GM21367 (cell line): ENCODE measurements around the gene NDUFAF3.

Experiments
- ATAC-seq: cut with Tn5 transposase; IDR thresholded peaks from one replicate; pipeline ENCODE4 v1.9.1; 2021; ENCODE audit not compliant: unreplicated experiment

The NDUFAF3 gene, protein sequence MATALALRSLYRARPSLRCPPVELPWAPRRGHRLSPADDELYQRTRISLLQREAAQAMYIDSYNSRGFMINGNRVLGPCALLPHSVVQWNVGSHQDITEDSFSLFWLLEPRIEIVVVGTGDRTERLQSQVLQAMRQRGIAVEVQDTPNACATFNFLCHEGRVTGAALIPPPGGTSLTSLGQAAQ

DNA sequence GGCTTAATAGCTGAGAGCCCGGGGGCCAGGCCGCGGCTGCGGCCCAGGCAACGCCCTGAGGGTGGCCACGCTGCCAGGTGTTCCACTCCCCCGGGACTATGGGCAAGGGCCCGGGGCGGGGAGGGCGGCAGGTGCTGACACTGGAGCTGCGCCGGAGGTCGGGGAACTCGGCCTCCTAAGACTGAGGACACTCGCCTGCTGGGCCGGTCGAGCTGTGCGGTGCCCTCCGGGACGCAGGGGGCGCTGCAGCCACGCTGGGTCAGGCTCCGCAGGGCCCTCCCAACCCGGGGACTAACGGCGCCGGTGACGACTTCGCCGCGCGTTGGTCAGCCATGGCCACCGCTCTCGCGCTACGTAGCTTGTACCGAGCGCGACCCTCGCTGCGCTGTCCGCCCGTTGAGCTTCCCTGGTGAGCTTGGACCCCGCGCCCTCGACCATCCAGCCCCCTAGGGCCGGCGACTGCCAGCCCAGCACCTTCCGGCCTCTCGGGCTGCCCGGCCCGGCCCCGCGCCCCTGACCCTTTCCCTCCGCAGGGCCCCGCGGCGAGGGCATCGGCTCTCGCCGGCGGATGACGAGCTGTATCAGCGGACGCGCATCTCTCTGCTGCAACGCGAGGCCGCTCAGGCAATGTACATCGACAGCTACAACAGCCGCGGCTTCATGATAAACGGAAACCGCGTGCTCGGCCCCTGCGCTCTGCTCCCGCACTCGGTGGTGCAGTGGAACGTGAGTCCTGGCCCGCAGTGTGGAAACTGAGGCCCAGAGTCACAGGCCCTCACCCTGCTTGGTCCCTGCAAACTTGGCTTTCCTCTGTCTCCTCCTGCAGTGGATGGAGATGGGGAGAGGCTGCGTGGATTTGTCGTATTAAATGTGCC is at the start of gene NDUFAF3:
NDUFAF3 (plus strand) TSS at position 309 of the 875 bp plus-strand sequence; CDS start at position 333, 24 bp downstream.
- peak; percentile 42 for ATAC-seq

DNA sequence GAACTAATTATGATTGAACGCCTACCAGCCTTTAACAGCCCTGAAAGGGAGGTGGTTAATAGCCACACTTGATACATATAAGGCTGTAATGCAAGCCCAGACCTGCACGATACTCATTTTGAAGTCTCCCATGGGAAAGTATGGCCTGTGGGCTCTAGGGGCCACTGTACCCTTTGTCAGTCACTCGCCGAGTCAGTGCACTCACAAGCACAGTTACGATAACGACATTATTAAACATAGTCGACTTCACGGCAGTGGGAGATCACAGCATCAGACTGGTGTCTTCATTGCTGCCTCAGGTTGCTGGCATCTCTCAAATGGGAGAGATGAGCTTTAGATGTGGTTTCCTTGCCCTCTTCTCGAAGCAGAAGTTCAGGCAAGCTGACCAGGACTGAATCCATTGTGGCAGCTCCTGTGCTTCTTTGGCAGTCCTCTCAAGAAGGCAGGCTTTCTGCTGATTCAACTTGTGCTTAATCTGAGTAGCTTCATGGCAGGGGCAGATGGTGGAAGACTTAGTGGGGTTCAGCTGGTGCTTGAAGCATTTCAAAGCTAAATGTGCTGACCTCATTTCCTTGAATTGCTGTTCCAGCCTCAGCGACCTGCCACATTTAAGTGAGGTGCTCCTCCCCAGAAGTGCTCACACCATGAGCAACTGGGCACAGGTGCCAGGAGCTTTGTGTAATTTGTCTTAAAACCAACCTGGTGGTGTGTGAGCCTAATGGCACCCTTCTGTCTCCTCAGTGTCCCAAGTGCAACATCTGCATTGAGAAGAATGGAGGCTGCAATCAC is 47.7 kb upstream of the NDUFAF3 start:
- ATAC-seq = no peak

DNA sequence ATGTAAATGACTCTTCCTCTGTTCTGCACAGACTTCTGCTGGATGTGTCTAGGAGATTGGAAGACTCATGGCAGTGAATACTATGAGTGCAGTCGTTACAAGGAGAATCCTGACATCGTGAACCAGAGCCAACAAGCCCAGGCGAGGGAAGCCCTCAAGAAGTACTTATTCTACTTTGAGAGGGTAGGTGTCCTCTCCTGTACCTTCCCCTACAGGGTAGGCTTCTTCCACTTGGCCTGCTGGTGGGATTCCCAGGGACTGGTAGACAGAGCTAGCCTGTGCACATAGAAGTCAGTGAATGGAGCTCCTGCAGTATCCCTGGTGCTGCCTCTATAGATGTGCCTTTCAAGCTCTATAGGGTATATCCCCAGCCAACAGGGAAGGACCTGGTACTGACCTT is 42.5 kb upstream of the NDUFAF3 start:
- no peak for ATAC-seq

DNA sequence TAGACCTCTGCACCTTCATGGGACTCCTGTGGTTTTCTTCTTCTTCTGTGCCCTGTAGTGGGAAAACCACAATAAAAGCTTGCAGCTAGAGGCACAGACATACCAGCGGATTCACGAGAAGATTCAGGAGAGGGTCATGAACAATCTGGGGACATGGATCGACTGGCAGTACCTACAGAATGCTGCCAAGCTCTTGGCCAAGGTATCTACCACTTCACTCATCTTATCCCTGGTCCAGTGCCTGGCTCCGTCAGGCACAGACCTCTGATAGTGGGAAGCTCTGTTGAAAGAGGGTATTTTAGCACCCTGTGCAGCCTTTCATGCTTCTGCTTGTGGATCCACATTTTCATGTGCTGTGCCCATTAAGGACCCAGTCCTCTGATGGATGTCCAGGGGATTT is 41.6 kb upstream of the NDUFAF3 start:
- no peak for ATAC-seq

DNA sequence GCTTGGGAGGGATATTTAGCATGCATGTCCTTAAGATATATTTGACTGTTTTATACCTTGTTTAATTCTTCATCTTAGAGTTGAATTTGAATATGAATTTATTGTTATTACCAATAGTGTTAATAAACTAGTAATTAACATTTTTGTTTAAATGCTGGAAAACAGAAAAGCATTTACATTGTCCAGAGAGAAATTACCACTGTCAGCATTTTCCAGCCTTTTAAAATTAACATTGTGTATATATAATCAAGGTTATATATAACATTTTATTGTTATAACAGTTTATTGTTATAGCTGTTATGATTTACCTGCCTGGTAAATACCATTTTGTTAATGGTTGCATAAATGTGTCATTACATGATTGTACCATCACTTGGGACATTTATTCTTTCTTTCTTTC is 39.9 kb upstream of the NDUFAF3 start:
- no peak for ATAC-seq

DNA sequence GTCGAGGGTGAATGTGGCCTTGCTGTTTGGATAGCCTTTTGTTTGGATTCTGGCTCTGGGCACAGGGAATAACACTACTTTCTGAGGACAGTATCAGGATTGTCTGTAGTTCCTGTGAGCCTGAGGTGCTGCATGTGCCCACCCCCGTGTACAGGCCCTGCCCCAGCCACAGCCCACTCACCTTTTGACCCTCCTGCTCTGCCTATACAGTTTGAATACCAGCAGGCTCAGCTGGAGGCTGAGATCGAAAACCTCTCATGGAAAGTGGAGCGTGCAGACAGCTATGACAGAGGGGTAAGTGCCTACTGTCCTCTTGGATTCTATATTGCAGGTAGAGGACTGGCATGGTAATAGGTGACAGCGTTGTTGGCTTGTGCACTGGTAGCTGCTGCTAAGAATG is 39.2 kb upstream of the NDUFAF3 start:
- no peak for ATAC-seq

DNA sequence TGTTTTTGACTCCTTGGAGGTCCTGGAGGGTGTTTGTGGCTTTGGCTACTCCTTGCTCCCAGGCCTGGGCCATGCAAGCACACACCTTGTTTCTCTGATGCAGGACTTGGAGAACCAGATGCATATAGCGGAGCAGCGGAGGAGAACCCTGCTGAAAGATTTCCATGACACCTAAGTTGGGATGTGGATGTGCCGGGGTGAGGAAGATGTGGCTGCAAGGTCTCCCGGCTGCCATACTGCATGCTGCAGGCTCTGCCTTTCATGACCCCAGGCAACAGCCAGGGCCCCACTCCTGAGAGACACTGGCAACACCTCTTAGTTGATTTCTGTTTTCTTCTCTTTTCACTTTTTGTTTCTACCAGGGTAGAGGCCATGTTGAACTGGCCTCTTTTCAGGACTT is 38.8 kb upstream of the NDUFAF3 start:
- no peak for ATAC-seq

DNA sequence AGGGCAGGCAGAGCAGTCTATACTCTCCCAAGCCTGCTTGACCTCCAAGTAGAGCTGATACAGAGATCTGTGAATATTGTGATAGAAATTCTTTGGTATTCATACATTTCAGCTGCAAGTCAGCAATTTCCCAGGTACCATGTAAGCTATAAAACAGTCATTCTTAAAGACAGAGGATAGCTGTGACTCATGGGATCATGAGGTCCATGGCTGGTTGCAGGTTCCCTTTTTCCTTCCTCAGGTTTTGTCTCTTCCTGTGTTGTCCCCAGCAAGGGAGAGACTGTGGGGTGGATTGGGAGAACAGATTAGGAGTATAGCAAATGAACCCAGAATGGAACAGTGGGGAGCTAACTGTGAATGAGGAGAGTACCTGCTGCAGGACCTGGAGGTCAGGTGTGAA is 37.3 kb upstream of the NDUFAF3 start:
- no peak for ATAC-seq

DNA sequence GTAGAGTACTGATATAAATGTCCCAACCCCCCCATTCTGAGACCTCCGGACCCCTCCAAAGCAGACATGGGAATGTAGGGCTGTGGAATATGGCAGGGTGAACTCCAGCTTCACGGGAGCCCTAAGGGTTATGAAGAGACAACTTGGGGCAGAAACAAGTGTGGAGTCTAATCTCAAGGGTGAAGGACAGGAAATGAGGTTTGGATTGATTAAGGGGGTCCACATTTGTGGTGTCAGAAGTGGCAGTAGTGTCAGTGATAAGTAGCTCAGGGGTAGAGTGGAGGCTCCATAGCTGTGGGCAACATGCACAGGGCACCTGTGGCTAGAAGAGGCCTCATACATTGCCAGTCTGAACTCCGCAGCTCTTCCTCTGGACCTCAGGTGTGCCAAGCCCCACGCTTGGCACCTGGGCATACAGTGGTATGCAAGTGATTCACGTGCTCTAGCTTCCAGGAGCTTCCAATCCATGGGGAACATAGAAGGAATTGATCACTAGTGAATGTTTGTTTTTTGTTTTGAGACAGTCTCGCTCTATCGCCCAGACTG is 36.0 kb upstream of the NDUFAF3 start:
- no peak for ATAC-seq

DNA sequence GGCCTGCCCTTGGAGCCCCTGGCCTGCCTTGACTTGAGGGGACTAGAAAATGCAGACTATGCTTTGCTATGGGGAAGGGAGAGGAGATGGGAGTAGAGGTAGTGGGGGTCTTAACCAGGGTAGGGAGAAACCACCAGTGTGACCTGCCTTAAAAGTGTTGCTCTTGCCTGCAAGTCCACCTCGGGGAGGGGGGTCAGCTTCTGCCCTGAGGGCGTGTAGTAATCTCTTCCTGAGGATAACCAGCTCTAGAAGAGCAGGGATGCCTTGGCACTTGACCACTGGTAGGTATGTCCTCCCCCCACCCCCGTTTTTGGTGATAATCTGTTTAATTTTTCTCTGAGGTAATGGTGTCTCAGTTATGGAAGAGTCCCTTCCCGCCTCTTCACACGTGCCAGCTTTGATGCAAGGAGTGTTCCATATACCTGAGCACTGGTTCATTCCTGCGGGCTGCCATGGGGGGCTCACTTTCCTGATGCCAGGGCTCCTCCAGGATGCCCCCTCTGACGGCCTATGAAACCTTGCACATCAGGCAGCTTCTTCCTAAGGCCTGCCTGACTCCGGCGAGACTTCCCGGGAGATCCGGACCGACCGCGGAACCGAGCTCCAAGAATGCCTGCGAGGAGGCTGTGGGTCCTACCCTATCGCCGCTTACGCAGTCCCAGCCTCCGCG is 32.7 kb upstream of the NDUFAF3 start:
- ATAC-seq = no peak

DNA sequence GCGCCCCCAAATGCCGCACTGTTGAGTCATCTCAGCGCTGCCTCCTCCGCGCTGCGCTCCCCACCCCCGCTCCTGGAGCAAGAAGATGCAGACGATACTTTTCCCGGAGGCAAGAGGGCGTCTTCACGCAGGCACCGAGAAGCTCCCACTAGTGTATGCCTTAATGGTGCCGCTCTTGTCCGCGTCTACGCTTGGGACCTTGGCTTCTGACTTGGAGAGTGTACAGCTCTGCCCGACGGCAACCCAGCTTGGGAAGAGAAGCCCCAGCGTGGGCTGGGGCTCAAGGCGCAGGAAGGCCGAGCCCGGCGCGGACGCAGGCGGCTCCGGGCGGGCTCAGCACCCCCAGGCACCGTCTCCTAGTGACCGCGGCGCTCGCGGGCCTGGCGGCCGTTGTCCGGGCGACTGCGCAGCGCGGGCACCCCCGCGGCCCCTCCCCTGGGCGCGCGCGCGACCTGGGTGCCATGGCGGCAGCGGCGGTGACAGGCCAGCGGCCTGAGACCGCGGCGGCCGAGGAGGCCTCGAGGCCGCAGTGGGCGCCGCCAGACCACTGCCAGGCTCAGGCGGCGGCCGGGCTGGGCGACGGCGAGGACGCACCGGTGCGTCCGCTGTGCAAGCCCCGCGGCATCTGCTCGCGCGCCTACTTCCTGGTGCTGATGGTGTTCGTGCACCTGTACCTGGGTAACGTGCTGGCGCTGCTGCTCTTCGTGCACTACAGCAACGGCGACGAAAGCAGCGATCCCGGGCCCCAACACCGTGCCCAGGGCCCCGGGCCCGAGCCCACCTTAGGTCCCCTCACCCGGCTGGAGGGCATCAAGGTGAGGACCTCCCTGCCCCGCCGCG is 31.9 kb upstream of the NDUFAF3 start, which contains the start of gene P4HTM:
P4HTM (plus strand) TSS at position 446 of the 840 bp plus-strand sequence; CDS start at position 462, 16 bp downstream.
- peak; percentile 61 for ATAC-seq

DNA sequence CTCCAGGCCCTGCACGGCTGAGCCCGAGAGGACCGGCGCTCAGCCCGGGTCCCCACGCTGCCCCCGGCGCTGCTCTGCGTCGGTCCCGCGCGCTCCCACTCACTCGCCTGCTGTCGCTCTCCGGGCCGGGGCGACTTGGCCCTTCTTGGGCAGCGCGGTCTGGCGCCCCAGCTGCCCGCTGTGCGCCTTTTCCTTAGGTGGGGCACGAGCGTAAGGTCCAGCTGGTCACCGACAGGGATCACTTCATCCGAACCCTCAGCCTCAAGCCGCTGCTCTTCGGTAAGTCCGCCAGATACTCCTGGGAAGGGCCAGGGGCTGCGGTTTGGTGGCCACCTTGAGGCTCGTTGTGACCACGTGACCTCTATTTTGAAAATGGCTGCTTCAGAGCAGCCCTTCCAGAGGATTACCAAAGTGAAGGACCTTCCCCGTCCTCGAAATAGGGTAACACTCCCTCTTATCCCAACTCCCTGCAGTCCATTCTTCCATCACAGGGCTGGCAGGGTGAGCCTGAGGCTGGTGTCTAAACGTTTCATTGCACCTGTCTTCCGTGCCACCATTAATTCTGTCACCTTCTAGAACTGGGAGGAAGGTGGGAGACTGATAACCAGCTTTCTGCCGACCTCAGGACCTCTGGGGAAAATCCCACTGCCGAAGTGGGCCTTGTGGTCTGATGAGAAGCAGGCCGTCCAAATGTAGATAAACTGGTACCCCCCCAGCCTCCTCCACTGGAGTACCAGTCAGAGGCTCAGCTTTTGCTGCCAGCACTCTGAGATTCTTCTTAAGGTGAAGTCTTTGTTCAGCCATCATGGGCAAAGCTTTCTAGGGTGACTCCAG is 31.1 kb upstream of the NDUFAF3 start:
- ATAC-seq = peak; percentile 10

DNA sequence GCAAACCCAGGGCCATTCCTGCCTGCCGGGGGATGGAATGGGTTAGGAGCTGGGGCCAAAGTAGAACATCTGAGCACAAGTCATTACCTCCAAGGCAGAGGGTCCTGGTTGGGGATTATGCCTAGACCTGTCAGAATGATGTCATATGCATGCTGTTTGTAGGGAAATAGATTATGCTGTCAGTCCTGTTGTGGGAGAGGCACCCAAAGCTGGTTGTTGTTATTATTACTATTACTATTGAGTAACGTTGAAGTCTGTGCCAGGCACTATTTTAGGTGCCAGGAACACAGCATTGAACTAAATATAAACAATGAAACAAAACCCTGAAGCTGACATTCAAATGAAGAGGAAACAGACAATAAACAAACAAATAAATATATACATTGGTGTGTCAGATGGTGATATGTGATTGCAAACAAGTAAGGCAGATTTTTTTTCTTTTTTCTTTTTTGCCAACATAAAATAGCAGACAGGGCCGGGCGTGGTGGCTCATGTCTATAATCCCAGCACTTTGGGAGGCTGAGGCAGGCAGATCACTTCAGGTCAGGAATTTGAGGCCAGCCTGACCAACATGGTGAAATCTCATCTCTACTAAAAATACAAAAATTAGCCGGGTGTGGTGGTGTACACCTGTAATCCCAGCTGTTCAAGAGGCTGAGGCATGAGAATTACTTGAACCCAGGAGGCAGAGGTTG is 29.9 kb upstream of the NDUFAF3 start:
- no peak for ATAC-seq

DNA sequence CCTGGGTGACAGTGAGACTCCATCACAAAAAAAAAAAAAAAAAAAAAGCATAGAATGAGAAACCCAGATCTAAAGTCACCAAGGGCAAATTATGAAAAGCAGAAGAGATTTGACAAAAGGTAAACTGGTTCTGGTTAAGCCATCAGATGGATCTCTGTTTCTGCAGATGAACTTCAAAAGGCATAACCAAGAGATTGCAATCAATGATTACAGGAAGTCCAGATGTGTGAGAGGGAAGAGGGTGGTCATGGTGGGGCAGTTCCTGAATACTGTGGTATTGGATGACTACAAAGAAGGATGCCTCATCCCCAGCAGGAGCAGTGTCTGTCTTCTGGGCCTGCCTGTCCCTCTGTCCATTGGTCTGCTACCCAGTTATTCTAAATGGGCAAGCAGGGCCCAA is 28.1 kb upstream of the NDUFAF3 start:
- ATAC-seq = no peak

DNA sequence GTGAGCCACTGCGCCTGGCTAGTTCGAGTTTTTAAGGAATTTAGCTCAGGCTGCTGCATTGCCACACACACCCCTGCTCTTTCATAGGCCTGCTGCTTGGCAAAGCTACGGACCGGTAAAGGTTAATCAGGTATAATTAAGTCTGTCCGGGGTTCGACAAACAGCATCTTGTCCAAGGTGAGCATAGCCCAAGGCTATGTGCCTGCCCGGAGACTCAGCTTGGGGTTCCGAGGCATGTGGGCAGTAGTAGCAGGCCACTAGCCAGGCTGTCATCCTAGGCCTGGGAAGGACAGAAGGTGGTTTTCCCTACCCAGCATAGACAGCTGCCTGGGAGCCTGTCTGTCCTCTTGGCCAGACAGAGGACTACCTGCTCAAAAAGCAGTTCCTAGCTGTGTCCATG is 25.3 kb upstream of the NDUFAF3 start:
- ATAC-seq = no peak

DNA sequence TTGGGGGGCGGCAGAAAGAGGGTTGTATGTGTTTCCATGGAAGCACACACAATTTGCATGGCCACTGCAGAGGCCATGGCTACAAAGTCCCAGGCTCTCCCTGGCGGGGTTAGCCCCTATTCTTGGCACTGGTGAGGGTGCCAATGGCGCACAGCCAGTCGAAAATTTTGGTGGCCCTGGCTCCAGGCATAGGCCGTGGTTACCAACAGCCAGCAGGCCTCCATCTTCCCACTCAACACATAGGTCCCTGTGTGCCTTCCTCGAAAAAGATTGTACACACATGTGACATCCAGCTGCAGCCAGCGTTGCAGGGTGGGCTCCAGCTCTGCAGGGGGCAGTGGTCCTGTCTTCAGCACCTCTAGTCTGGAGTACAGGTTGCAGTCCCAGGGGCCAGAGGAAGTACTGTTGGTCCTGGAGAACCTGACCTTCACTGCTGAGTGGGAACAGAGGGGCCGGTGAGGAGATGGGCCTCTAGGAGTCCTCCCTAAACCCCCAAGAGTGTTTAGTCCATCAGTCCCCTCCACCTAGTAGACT is 24.8 kb upstream of the NDUFAF3 start:
- ATAC-seq = no peak

DNA sequence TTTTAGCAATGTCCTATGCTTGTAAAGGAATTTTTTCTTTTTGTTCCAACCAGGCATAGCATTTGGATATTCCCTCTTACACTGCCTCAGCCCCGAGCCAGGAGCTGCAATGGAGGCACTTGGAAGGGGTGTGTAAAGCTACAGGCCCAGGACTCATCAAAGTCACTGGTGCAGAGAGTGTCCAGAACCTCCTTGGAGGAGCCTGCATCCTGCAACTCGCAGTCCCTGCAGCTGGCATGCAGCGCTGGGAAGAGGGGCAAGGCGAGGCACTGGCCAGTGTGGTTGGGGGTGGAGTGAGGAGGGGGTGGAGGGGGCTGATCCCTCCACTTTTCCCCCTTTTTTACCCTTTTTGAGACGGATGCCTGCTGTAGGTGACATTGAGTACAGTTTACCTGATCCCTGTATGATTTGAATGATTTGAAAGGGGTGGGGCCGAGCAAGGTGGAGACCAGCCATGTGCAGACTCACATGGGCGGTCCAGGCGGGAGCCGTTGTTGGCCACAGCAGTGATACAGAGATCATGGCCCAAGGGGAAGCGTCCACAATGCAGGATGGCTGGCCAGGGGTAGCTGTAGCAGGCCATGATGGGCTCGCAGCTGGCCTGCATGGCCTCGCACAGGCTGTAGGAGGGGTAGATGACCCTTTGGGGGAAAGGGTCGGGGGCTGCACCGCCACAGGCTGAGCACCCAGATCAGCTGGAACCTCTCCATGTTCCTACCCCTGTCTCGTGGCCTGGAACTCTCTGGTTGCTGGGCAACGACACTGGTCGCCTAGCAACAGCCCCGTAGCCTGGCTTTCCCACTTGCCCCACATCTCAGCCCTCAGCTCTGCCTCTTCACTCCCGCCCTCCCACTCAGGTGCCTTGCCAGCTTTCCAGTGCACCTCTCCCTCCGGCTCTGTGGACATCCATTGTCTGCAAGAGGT is 23.9 kb upstream of the NDUFAF3 start:
- no peak for ATAC-seq
